DOHH2 (cell line): Measurements from ENCODE around the gene PPP1R3E.
"Not testable (repeated sequence)": the region's sequence is repeated elsewhere in the genome, so short reads cannot be mapped to it uniquely, and the experiment has no call there.

ENCODE experiments used
- H3F3A ChIP-seq: fragments of 200-600 bp; sonication (generic), shearing (Covaris generic); 2 replicates; pipeline ENCODE4 v1.6.0; 2016; ENCODE audit warnings: antibody characterized with exemption, mild to moderate bottlenecking; ENCODE audit not compliant: control insufficient read depth, insufficient read depth
- H3K27ac ChIP-seq: fragments of 200-600 bp; sonication (generic); 2 replicates; pipeline ENCODE4 v1.5.1; 2014; ENCODE audit warnings: low read depth, mild to moderate bottlenecking, low read length, moderate library complexity
- H3K27me3 ChIP-seq: fragments of 200-600 bp; sonication (generic); 2 replicates; pipeline ENCODE4 v1.6.1; 2014; ENCODE audit warnings: mild to moderate bottlenecking, low read length, mixed read lengths; ENCODE audit not compliant: control insufficient read depth
- H3K36me3 ChIP-seq: fragments of 200-600 bp; sonication (generic); 2 replicates; pipeline ENCODE4 v1.6.1; 2014; ENCODE audit warnings: mild to moderate bottlenecking, low read length, moderate library complexity, mixed read lengths; ENCODE audit not compliant: control insufficient read depth
- H3K4me1 ChIP-seq: fragments of 200-600 bp; sonication (generic); 2 replicates; pipeline ENCODE4 v1.6.1; 2014; ENCODE audit warnings: mild to moderate bottlenecking, low read length, mixed read lengths; ENCODE audit not compliant: control insufficient read depth
- H3K4me2 ChIP-seq: fragments of 200-600 bp; sonication (generic); 2 replicates; pipeline ENCODE4 v1.6.0; 2014; ENCODE audit warnings: mild to moderate bottlenecking, low read length, moderate library complexity
- H3K4me3 ChIP-seq: fragments of 200-600 bp; sonication (generic); 2 replicates; pipeline ENCODE4 v1.5.1; 2014; ENCODE audit warnings: mild to moderate bottlenecking, low read length, mixed read lengths
- H3K79me2 ChIP-seq: fragments of 200-600 bp; sonication (generic); 2 replicates; pipeline ENCODE4 v1.6.1; 2014; ENCODE audit warnings: mild to moderate bottlenecking, low read length, mixed read lengths; ENCODE audit not compliant: control insufficient read depth
- H3K9me2 ChIP-seq: fragments of 200-600 bp; sonication (generic); replicated peaks from 2 replicates; pipeline ENCODE4 v1.6.1; 2014; ENCODE audit warnings: mild to moderate bottlenecking, low read length, mixed read lengths; ENCODE audit not compliant: control insufficient read depth
- H3K9me3 ChIP-seq: fragments of 200-600 bp; sonication (generic); 2 replicates; pipeline ENCODE4 v1.6.1; 2014; ENCODE audit warnings: antibody characterized with exemption, low read length, mixed read lengths; ENCODE audit not compliant: control insufficient read depth, insufficient read depth
- H4K20me1 ChIP-seq: fragments of 200-600 bp; sonication (generic); 2 replicates; pipeline ENCODE4 v1.6.0; 2014; ENCODE audit warnings: low read depth, mild to moderate bottlenecking, antibody characterized with exemption, low read length, moderate library complexity; ENCODE audit not compliant: control insufficient read depth, insufficient read depth
- EZH2phosphoT487 ChIP-seq: fragments of 200-600 bp; sonication (generic); IDR thresholded peaks from 2 replicates; pipeline ENCODE4 v1.6.1; 2017; ENCODE audit warnings: borderline replicate concordance, mild to moderate bottlenecking, antibody characterized with exemption, low read length, moderate library complexity, mixed read lengths
- TF ChIP-seq, protein P1 (sequence below): fragments of 200-600 bp; sonication (generic); IDR thresholded peaks from one replicate; pipeline ENCODE4 v1.5.1; 2014; ENCODE audit warnings: antibody characterized with exemption, mild to moderate bottlenecking, low read depth, low read length; ENCODE audit not compliant: poor library complexity, severe bottlenecking

The PPP1R3E gene

DNA sequence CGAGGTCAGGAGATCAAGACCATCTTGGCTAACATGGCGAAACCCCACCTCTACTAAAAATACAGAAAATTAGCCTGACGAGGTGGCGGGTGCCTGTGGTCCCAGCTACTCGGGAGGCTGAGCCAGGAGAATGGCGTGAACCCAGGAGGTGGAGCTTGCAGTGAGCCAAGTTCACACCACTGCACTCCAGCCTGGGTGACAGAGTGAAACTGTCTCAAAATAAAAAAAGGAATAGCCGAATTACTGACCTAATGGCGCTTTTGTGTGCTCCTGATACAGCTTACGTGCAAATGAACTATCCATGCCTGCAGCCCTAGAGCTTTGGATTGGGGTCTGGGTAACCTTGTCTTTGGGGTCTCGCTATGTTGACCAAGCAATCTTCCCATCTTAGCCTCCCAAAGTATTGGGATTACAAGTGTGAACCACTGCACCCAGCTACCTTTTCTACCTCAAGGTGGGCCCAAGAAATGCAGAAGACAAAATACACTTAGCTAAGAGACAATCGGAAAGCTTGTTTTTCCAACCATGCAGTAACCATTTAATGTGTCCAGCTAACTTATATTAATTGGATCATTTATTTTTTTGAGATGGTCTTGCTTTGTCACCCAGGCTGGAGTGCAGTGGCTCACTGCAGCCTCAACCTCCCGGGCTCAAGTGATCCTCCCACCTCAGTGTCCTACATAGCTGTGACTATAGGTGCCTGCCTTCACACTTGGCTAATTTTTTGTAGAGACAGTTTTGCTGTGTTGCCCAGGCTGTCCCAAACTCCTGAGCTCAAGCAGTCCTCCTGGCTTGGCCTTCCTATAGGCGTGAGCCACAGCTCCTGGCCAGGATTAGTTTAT is 24.1 kb upstream of the PPP1R3E start:
- no peak overlapping the region for H3K27ac ChIP-seq
- peaks cover 26% of the 10 kb centered on the region for H3K79me2 ChIP-seq
- peaks cover 44% of the 10 kb centered on the region for H3K36me3 ChIP-seq
- no peaks in the 10 kb centered on the region for H3K9me2 ChIP-seq
- H3K4me3 ChIP-seq: no peak overlapping the region
- TF ChIP-seq, protein P1, sequence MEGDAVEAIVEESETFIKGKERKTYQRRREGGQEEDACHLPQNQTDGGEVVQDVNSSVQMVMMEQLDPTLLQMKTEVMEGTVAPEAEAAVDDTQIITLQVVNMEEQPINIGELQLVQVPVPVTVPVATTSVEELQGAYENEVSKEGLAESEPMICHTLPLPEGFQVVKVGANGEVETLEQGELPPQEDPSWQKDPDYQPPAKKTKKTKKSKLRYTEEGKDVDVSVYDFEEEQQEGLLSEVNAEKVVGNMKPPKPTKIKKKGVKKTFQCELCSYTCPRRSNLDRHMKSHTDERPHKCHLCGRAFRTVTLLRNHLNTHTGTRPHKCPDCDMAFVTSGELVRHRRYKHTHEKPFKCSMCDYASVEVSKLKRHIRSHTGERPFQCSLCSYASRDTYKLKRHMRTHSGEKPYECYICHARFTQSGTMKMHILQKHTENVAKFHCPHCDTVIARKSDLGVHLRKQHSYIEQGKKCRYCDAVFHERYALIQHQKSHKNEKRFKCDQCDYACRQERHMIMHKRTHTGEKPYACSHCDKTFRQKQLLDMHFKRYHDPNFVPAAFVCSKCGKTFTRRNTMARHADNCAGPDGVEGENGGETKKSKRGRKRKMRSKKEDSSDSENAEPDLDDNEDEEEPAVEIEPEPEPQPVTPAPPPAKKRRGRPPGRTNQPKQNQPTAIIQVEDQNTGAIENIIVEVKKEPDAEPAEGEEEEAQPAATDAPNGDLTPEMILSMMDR: no peak
- no peak for TF ChIP-seq EZH2phosphoT487
- H3K27me3 ChIP-seq: no peaks in the 10 kb centered on the region
- H4K20me1 ChIP-seq: no peaks in the 10 kb centered on the region; the same call in 1 of the 2 replicates
- peaks cover 34% of the 10 kb centered on the region for H3F3A ChIP-seq
- H3K4me2 ChIP-seq: no peak overlapping the region
- no peaks in the 10 kb centered on the region for H3K9me3 ChIP-seq
- peaks cover 11% of the 10 kb centered on the region for H3K4me1 ChIP-seq

DNA sequence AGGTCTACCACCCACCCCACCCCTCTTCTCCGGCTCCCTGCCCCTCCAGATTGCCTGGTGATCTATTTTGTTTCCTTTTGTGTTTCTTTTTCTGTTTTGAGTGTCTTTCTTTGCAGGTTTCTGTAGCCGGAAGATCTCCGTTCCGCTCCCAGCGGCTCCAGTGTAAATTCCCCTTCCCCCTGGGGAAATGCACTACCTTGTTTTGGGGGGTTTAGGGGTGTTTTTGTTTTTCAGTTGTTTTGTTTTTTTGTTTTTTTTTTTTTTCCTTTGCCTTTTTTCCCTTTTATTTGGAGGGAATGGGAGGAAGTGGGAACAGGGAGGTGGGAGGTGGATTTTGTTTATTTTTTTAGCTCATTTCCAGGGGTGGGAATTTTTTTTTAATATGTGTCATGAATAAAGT is 23.1 kb upstream of the PPP1R3E start:
- Histone ChIP-seq H3K36me3 (peaks cover 44% of the 10 kb centered on the region), H3K79me2 (peaks cover 29% of the 10 kb centered on the region), H3F3A (peaks cover 34% of the 10 kb centered on the region), H3K4me1 (peaks cover 11% of the 10 kb centered on the region)
- not testable (repeated sequence) for H3K9me3 ChIP-seq, H3K9me2 ChIP-seq, H3K27me3 ChIP-seq, H3K4me2 ChIP-seq, H3K27ac ChIP-seq, H3K4me3 ChIP-seq, H4K20me1 ChIP-seq

DNA sequence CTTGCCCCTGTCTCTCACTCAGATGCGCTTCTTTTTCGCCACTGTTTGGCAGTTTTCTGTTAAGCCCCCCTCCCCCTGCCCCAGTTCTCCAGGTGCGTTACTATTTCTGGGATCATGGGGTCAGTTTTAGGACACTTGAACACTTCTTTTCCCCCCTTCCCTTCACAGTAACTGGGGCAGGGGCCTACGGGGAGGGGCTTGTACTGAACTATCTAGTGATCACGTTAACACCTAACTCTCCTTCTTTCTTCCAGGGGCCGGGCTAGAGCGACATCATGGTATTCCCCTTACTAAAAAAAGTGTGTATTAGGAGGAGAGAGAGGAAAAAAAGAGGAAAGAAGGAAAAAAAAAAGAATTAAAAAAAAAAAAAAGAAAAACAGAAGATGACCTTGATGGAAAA is 22.3 kb upstream of the PPP1R3E start:
- Histone ChIP-seq H3K4me2 (no peak overlapping the region), H3K36me3 (peaks cover 51% of the 10 kb centered on the region), H3K9me3 (no peaks in the 10 kb centered on the region), H3K27me3 (no peaks in the 10 kb centered on the region), H3K4me1 (peaks cover 18% of the 10 kb centered on the region), H3K4me3 (no peak overlapping the region), H3K27ac (no peak overlapping the region), H3K79me2 (peaks cover 36% of the 10 kb centered on the region), H4K20me1 (no peaks in the 10 kb centered on the region; the same call in 1 of the 2 replicates), H3F3A (peaks cover 34% of the 10 kb centered on the region), H3K9me2 (no peaks in the 10 kb centered on the region)
- TF ChIP-seq EZH2phosphoT487: no peak
- TF ChIP-seq, protein P1: no peak

DNA sequence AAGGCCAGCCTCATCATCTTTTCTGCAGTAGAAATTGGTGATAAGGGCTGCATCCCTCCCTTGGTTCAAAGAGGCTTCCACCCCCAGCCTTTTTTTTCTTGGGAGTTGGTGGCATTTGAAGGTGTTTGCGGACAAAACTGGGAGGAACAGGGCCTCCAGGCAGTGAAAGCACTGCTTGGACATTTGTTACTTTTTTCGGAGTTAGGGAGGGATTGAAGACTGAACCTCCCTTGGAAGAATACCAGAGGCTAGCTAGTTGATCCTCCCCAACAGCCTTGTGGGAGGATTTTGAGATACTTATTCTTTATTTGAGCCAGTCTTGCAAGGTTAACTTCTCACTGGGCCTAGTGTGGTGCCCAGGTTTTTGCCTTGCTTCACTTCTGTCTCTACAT is 21.8 kb upstream of the PPP1R3E start:
- peaks cover 56% of the 10 kb centered on the region for H3K36me3 ChIP-seq

More for the DNA sequence above, 21.8 kb upstream of the PPP1R3E start:
- no peak overlapping the region; the same call in 1 of the 2 replicates for H3K4me2 ChIP-seq
- H3K9me3 ChIP-seq: no peaks in the 10 kb centered on the region
- H3K4me1 ChIP-seq: peaks cover 22% of the 10 kb centered on the region
- no peaks in the 10 kb centered on the region for H3K27me3 ChIP-seq
- no peaks in the 10 kb centered on the region; the same call in 1 of the 2 replicates for H4K20me1 ChIP-seq
- TF ChIP-seq EZH2phosphoT487: no peak
- TF ChIP-seq, protein P1: no peak
- H3K4me3 ChIP-seq: no peak overlapping the region
- H3K79me2 ChIP-seq: peaks cover 37% of the 10 kb centered on the region
- no peaks in the 10 kb centered on the region for H3K9me2 ChIP-seq
- H3K27ac ChIP-seq: no peak overlapping the region
- H3F3A ChIP-seq: peaks cover 34% of the 10 kb centered on the region
